ENCODE results near the gene PRKCB.

DNA sequence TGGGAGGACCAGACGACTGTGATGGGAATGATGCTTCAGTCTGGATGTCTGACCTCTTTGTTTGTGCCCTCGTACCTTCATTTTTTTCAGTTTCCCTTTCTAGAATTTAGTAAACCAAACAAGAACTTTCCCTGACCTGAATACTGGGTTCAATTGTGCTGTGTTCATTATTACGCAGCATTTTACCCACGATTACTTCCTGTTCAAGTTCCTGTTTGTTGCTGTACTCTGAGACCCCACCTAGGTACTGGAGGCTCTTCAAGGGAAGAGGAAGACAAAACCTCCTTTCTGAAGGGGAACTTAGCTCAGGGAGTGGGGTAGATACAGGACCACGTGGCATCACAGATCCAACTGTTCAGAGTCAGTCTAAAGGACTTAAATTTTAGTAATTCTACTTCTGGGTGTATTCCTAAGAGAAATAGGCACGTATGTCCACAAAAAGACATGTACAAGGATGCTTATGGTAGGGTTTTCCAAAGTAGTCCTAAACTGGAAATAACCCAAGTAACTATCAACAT is 9.2 kb upstream of the PRKCB start:
- TF ChIP-seq POLR2A (IDR thresholded peaks at IDR 0.05) = no peak
- TF ChIP-seq, protein P1, sequence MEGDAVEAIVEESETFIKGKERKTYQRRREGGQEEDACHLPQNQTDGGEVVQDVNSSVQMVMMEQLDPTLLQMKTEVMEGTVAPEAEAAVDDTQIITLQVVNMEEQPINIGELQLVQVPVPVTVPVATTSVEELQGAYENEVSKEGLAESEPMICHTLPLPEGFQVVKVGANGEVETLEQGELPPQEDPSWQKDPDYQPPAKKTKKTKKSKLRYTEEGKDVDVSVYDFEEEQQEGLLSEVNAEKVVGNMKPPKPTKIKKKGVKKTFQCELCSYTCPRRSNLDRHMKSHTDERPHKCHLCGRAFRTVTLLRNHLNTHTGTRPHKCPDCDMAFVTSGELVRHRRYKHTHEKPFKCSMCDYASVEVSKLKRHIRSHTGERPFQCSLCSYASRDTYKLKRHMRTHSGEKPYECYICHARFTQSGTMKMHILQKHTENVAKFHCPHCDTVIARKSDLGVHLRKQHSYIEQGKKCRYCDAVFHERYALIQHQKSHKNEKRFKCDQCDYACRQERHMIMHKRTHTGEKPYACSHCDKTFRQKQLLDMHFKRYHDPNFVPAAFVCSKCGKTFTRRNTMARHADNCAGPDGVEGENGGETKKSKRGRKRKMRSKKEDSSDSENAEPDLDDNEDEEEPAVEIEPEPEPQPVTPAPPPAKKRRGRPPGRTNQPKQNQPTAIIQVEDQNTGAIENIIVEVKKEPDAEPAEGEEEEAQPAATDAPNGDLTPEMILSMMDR (IDR thresholded peaks at IDR 0.05) = no peak
